Activated CD8-positive, alpha-beta T cell treated with anti-CD3 and anti-CD28 coated beads, Interleukin-2, amount 10 ng/mL, durations not matched to agents 7 days and 5 days (primary cell): ENCODE results near the gene EEF2K. TPM values are rescaled to one million over a fixed set of nuclear protein-coding genes. Genes with fewer than 3 reads are reported as not detected.
"Not testable (repeated sequence)": the region's sequence is repeated elsewhere in the genome, so short reads cannot be mapped to it uniquely, and the experiment has no call there.

Experiments
- ATAC-seq: fragments of 150-1000 bp; cut with Tn5 transposase; one replicate; pipeline ENCODE4 v1.10.0; 2021; ENCODE audit warnings: moderate library complexity
- CTCF ChIA-PET: fragments of 350-600 bp; sonication (Branson Sonifier 250); formaldehyde crosslinking; loops from one replicate; lab custom pipeline; 2021; ENCODE audit warnings: antibody characterized with exemption; lab: Charles Lee
- POLR2A ChIA-PET: fragments of 350-600 bp; sonication (Branson Sonifier 250); formaldehyde crosslinking; loops from one replicate; lab custom pipeline; 2021; ENCODE audit warnings: antibody characterized with exemption; lab: Charles Lee
- DNase-seq: peaks from one replicate; pipeline ENCODE4 v3.0.0-alpha.2; 2020
- H3K27ac Mint-ChIP-seq: one replicate; pipeline ENCODE4 v1.8.0; 2021; ENCODE audit warnings: mild to moderate bottlenecking, mixed read lengths
- H3K27me3 Mint-ChIP-seq: one replicate; pipeline ENCODE4 v1.8.0; 2021; ENCODE audit warnings: low read depth, mixed read lengths
- H3K36me3 Mint-ChIP-seq: one replicate; pipeline ENCODE4 v1.8.0; 2021; ENCODE audit warnings: low read depth, mixed read lengths
- H3K4me1 Mint-ChIP-seq: one replicate; pipeline ENCODE4 v1.8.0; 2021; ENCODE audit warnings: low read depth, mixed read lengths
- H3K4me3 Mint-ChIP-seq: one replicate; pipeline ENCODE4 v1.8.0; 2021; ENCODE audit warnings: mild to moderate bottlenecking, mixed read lengths
- H3K9me3 Mint-ChIP-seq: one replicate; pipeline ENCODE4 v1.8.0; 2022; ENCODE audit warnings: mixed read lengths; ENCODE audit not compliant: insufficient read depth
- total RNA-seq, 2 experiments: library from RNA; stranded (reverse); gene quantifications; one replicate each; pipeline ENCODE4 v1.2.3, GENCODE V29; 2021

Gene EEF2K
- 10 to 100 TPM; 27.7 to 28.9 TPM for total RNA-seq

DNA sequence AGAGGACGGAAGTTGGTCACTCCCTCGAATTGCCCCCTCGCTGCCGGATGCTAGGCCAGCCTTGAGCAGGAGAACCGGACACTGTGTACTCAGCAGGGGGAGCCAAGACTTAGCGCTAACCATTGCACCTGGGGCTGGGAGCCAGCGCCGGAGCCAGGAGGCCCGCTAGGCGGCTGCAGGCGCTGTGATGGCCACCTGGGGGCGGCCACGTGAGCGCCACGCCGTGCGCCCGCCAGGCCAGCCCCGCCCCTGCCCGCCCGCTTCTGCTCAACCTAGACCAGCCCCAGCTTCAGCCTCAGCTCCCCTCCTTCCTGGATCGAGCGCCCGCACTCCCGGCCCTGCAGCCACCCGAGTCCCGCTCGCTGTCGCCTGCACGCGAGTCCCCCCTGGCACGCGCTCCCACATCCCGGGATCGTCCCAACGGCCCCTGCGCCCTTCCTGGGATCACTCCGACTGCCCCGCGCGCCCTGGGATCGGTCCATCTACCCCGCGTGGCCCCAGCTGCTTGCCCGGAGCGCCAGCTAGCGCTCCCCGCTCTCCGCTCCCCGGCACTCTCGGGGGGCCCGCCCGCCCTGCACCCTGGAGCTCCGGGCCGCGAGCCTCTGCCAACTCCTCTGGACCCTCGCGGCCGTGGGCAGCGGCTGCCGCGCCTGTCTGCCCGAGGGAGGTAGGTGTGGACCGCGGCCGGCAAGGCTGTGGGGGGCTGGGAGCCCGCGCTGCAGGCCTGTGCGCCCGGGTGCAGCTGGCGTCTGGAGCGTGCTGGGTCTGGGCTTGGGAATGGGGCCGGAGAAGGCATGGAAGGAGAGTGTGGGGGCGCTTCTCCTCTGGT is at the start of gene EEF2K:
Gene EEF2K, plus strand, starts transcription at position 266 of the 829 bp plus-strand sequence. CDS start 19,452 bp downstream, outside the sequence.
- H3K4me1 Mint-ChIP-seq: peaks cover 40% of the 10 kb centered on the region
- CTCF ChIA-PET: interaction anchor here (0.6 to 22.2 kb wide), 21 partner anchors 10 to 100 kb away, joined by 3 to 355 read pairs (median 4); partner anchors contain the start of gene POLR3E
- H3K36me3 Mint-ChIP-seq: peaks cover 18% of the 10 kb centered on the region
- peak within 1 kb of the TSS; percentile 80 for H3K4me3 Mint-ChIP-seq
- no peaks in the 10 kb centered on the region for H3K27me3 Mint-ChIP-seq
- peak within 1 kb of the TSS; percentile 78 for H3K27ac Mint-ChIP-seq
- no peaks in the 10 kb centered on the region for H3K9me3 Mint-ChIP-seq
- peak; percentile 90 for DNase-seq
- ATAC-seq: peak; percentile 94
- POLR2A ChIA-PET: interaction anchor here (0.6 to 2.6 kb wide), 9 partner anchors 9 to 254 kb away, joined by 3 to 15 read pairs (median 5); partner anchors contain the start of gene POLR3E

DNA sequence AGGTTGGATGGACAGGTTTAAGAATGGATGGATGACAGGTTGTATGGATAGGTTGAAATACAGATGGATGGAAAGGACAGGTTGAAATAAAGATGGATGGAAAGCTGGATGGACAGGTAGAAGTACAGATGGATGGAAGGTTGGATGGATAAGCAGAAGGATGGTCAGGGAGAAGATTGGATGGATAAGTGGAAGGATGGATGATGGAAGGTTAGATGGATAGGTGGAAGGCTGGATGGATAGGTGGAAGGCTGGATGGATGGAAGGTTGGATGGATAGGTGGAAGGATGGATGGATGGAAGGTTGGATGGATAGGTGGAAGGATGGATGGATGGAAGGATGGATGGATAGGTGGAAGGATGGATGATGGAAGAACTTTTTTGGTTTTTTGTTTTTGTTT is 44.7 kb upstream of the EEF2K start:
- Mint-ChIP-seq H3K27me3 (peaks cover 28% of the 10 kb centered on the region), H3K36me3 (no peaks in the 10 kb centered on the region), H3K4me1 (no peaks in the 10 kb centered on the region), H3K27ac (no peak overlapping the region), H3K9me3 (no peaks in the 10 kb centered on the region), H3K4me3 (no peak overlapping the region)
- ATAC-seq (no peak), DNase-seq (no peak)
- POLR2A ChIA-PET: no interaction called here
- CTCF ChIA-PET: no interaction called here

DNA sequence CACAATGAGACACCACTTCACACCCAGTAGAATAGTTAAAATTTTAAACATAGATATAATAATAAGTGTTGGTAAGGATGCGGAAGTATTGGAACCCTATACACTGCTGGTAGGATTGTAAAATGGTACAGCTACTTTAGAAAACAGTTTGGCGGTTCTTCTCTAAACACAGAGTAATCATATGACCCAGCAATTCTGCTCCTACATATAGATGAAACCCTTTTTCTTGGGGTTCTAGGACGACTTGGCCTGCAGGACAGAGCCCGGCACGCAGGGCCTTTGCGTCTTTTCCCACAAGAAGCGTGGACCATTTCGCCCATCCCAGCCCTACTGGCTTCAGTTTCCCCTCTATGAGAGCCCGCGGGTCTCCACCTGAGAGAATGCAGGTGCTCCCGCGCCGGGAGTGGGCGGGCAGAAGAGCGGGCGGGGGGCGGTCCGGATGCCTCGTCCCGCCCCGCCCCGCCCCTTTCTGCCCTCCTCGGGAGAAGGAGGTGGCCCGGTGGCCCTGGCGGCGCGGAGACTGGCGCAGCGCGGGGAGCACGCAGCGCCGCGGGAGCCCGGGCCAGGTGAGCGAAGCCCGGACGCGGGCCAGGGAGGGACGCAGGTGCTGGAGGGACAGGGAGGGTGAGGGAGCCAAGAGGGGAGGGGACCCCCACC is 44.0 kb upstream of the EEF2K start, which contains the start of gene SDR42E2:
Gene SDR42E2, plus strand, starts transcription at position 508 of the 657 bp plus-strand sequence. CDS start 3,077 bp downstream, outside the sequence.
- DNase-seq (no peak), ATAC-seq (peak; percentile 76)
- Mint-ChIP-seq H3K4me3 (no peak within 1 kb of the TSS), H3K27ac (no peak within 1 kb of the TSS), H3K36me3 (no peaks in the 10 kb centered on the region), H3K9me3 (no peaks in the 10 kb centered on the region), H3K27me3 (peaks cover 28% of the 10 kb centered on the region), H3K4me1 (no peaks in the 10 kb centered on the region)
- ChIA-PET POLR2A (no interaction called here), CTCF (no interaction called here)

GRCh38 chr16:22162656-22163009 is 43.4 kb upstream of the EEF2K start:
- ChIA-PET POLR2A (no interaction called here), CTCF (no interaction called here)
- DNase-seq: no peak
- ATAC-seq: no peak
- no peaks in the 10 kb centered on the region for H3K4me1 Mint-ChIP-seq
- no peaks in the 10 kb centered on the region for H3K36me3 Mint-ChIP-seq
- no peak overlapping the region for H3K4me3 Mint-ChIP-seq
- no peak overlapping the region for H3K27ac Mint-ChIP-seq
- H3K27me3 Mint-ChIP-seq: peaks cover 28% of the 10 kb centered on the region
- no peaks in the 10 kb centered on the region for H3K9me3 Mint-ChIP-seq

GRCh38 chr16:22163806-22164205 is 42.3 kb upstream of the EEF2K start:
- POLR2A ChIA-PET: no interaction called here
- no peak for ATAC-seq

DNA sequence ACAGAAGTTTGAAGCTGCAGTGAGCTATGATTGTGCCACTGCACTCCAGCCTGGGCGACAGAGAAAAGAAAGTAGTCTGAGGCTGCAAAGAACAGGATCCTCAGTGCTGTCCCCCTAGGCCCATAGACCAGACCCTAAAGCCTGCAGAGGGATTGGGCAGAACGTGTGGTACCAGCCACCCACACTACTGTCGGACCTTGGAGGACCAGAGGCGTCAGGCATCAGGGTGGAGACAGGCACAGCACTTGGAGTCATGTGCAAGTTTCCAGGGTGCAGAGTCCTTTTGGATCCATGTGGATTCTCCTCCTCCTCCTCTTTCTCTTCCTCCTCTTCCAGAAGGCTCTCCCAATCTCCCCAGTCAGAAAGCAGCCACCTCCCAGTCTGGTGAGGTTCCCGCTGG is 41.6 kb upstream of the EEF2K start:
- ATAC-seq (no peak), DNase-seq (no peak)
- H3K4me3 Mint-ChIP-seq: no peak overlapping the region
- peaks cover 28% of the 10 kb centered on the region for H3K27me3 Mint-ChIP-seq
- H3K36me3 Mint-ChIP-seq: no peaks in the 10 kb centered on the region
- H3K9me3 Mint-ChIP-seq: no peaks in the 10 kb centered on the region
- POLR2A ChIA-PET: no interaction called here
- H3K27ac Mint-ChIP-seq: no peak overlapping the region
- CTCF ChIA-PET: interaction anchor here (1.1 to 1.4 kb wide), 2 partner anchors 24 to 65 kb away, joined by 3 to 5 read pairs; no protein-coding TSS in a partner anchor
- H3K4me1 Mint-ChIP-seq: no peaks in the 10 kb centered on the region

More at GRCh38 chr16:22163806-22164205, 42.3 kb upstream of the EEF2K start:
- CTCF ChIA-PET: no interaction called here
- Mint-ChIP-seq H3K27ac (no peak overlapping the region), H3K9me3 (no peaks in the 10 kb centered on the region), H3K4me1 (no peaks in the 10 kb centered on the region), H3K4me3 (no peak overlapping the region), H3K27me3 (peaks cover 28% of the 10 kb centered on the region), H3K36me3 (no peaks in the 10 kb centered on the region)
- DNase-seq: no peak

- Mint-ChIP-seq H3K27me3 (peaks cover 16% of the 10 kb centered on the region), H3K27ac (no peak overlapping the region), H3K36me3 (no peaks in the 10 kb centered on the region), H3K4me1 (no peaks in the 10 kb centered on the region), H3K9me3 (no peaks in the 10 kb centered on the region), H3K4me3 (no peak overlapping the region)
- ChIA-PET POLR2A (no interaction called here), CTCF (interaction anchor here (1.4 kb wide), 1 partner anchor 23 kb away, joined by 5 read pairs; no protein-coding TSS in a partner anchor)
- ATAC-seq: no peak
- DNase-seq: no peak
These were observed 40.4 kb upstream of the EEF2K start for GRCh38 chr16:22165508-22166285.

- Mint-ChIP-seq H3K27me3 (no peaks in the 10 kb centered on the region), H3K4me3 (no peak overlapping the region), H3K4me1 (no peaks in the 10 kb centered on the region), H3K36me3 (no peaks in the 10 kb centered on the region), H3K27ac (no peak overlapping the region), H3K9me3 (no peaks in the 10 kb centered on the region)
- ChIA-PET POLR2A (no interaction called here), CTCF (interaction anchor here (0.8 kb wide), 1 partner anchor 16 kb away, joined by 3 read pairs; no protein-coding TSS in a partner anchor)
- DNase-seq (no peak), ATAC-seq (no peak)
These were observed 34.1 kb upstream of the EEF2K start for GRCh38 chr16:22171953-22172352.

DNA sequence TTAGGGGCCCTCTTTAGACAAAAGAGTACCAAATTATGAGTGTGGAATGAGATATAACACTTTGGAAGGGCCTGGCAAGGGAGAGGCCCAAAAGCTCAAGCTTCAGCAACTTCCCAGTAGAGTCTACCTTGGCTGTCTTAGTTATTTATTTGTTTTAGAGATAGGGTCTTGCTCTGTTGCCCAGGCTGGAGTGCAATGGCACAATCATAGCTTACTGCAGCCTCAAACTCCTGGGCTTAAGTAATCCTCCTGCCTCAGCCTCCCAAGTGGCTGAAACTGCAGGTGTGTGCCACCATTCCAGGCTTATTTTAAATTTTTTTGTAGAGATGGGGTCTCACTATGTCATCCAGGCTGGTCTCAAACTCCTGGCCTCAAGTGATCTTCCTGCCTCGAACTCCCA is 33.4 kb upstream of the EEF2K start:
- H3K4me1 Mint-ChIP-seq, DNase-seq, POLR2A ChIA-PET, H3K27me3 Mint-ChIP-seq, H3K27ac Mint-ChIP-seq, H3K4me3 Mint-ChIP-seq, ATAC-seq, H3K36me3 Mint-ChIP-seq, H3K9me3 Mint-ChIP-seq: not testable (repeated sequence)
- CTCF ChIA-PET: interaction anchor here (0.8 kb wide), 1 partner anchor 16 kb away, joined by 3 read pairs; no protein-coding TSS in a partner anchor

- Mint-ChIP-seq H3K36me3 (no peaks in the 10 kb centered on the region), H3K27me3 (no peaks in the 10 kb centered on the region), H3K4me3 (no peak overlapping the region), H3K9me3 (no peaks in the 10 kb centered on the region), H3K27ac (no peak overlapping the region), H3K4me1 (no peaks in the 10 kb centered on the region)
- ChIA-PET POLR2A (no interaction called here), CTCF (interaction anchor here (1.2 to 1.5 kb wide), 2 partner anchors 14 to 97 kb away, joined by 6 to 8 read pairs; no protein-coding TSS in a partner anchor)
- ATAC-seq: no peak
- no peak for DNase-seq
These were observed 31.4 kb upstream of the EEF2K start for GRCh38 chr16:22174642-22175041.
